ENCODE measurements around the gene MAGEB6.
"Not testable (repeated sequence)": the region's sequence is repeated elsewhere in the genome, so short reads cannot be mapped to it uniquely, and the experiment has no call there.

MAGEB6 gene

GRCh38 chrX:26192204-26192603, at the start of gene MAGEB6:
Gene MAGEB6, plus strand, starts transcription at chrX:26192440. Its CDS starts 1,407 bp downstream, at chrX:26193847.
- DNase-seq, result no peak

- DNase-seq, result no peak
Observed at GRCh38 chrX:26146024-26146423, 46.2 kb upstream of the MAGEB6 start.

GRCh38 chrX:26160301-26160700, 31.9 kb upstream of the MAGEB6 start, which contains the start of gene MAGEB6B:
Gene MAGEB6B, plus strand, starts transcription at chrX:26160601. Its CDS starts 0 bp downstream, at chrX:26160601.
- DNase-seq, result no peak

GRCh38 chrX:26203561-26203960, 11.3 kb downstream of the MAGEB6 start:
- no peak for DNase-seq

- not testable (repeated sequence) for DNase-seq
Observed at GRCh38 chrX:26204717-26205116, 12.5 kb downstream of the MAGEB6 start.

- DNase-seq, result no peak
Observed at GRCh38 chrX:26208012-26208411, 15.8 kb downstream of the MAGEB6 start.

GRCh38 chrX:26215869-26216268, 23.6 kb downstream of the MAGEB6 start, which contains the start of gene MAGEB5:
Gene MAGEB5, plus strand, starts transcription at chrX:26216169. Its CDS starts 1,133 bp downstream, at chrX:26217302.
- no peak for DNase-seq

- DNase-seq, result no peak
Observed at GRCh38 chrX:26219351-26219750, 27.1 kb downstream of the MAGEB6 start.

- no peak for DNase-seq
Observed at GRCh38 chrX:26234177-26234576, 41.9 kb downstream of the MAGEB6 start.

Measured in activated CD8-positive, alpha-beta memory T cell treated with anti-CD3 and anti-CD28 coated beads, Interleukin-2, amount 50 U/mL, for 4 hours (primary cell).